Measurements from ENCODE around the gene TFCP2.

TFCP2 gene

DNA sequence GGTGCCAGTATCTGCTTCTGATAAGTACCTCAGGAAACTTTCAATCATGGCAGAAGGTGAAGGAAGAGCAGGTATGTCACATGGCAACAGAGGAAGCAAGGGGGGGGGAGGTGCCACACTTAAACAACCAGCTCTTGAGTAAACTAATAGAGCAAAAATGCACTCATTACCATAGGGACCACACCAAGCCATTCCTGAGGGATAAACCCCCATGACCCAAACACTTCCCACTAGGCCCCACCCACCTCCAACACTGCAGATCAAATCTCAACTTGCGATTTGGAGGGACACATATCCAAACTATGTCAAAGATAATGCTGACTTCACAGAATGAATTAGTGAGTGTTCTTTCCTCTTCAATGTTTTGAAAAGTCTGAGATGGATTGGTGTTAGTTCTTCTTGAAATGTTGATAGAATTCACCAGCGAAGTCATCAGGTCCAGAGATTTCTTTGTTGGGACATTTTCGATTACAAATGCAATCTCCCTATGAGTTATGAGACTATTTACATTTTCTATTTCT is 16.6 kb downstream of the TFCP2 start:
- no peak for DNase-seq (ENCODE audit: low read depth)

DNA sequence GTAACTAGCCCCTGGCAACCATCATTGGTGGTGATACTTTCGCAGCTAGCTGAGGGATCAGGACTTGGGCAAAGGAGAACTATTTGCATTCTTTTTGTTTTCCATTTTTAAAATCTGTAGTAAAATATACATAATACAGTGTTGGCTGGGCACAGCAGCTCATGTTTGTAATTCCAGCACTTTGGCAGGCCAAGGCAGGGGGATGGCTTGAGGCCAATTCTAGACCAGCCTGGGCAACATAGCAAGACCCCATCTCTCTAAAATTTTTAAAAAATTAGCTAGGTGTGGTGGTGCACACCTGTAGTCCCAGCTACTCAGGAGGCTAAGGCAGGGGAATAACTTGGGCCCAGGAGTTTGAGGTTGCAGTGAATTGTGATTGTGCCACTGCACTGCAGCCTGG is 20.0 kb downstream of the TFCP2 start:
- DNase-seq (ENCODE audit: low read depth) = no peak

DNA sequence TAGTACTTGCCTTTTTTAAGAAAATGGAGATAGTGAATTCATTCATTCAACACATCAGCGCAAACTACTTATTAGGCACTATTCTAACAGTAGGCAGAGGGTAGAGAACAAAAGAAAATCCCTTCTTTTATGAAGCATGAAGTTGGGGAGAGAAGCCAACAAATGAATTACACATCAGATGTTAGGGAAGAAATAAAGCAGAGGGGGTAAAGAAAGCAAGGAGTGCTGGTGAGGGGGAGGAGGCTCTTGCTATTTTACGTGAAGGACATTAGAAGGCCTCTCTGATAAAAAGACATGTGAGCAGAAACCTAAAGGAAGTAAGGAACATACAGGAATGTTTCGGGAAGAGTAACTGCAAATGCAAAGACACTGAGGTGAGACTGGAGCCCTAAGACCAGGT is 22.2 kb downstream of the TFCP2 start:
- DNase-seq (ENCODE audit: low read depth) = no peak

DNA sequence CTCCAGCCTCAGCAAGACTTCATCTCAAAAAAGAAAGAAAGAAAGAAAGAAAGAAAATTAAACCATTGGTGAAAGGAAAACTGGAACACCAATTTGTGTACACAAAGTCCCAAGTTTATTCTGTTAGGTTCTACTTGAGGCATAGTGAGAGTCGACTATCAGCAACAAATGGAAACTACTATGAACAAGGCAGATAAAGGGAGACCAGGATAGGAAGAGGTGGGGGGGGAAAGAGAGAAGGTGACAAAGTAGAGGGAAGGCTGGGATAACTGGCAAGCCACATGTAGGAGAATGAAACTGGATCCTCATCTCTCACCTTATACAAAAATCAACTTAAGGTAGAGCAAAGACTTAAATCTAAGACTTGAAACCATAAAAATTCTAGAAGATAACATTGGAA is 25.6 kb downstream of the TFCP2 start:
- DNase-seq (ENCODE audit: low read depth) = no peak

DNA sequence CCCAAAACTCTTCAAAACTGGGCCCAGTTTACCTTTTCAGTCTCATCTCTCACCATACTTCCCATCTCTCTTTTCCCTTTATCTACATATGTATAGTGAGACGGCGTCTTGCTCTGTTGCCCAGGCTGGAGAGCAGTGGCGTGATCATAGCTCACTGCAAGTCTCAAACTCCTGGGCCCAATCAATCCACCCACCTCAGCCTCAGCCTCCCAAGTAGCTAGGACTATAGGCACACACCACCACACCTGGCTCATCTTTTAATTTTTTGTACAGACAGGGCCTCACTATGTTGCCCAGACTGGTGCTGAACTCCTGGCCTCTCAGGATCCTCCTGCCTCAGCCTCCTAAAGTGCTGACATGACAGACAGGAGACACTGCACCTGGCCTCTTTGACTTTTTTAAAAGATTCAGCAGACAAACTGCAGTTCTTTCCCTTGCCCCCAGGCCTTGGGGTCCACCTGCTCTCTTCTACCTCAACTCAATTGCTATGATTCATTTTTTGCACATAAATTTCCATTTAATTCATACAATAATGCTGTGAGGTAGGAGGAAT is 33.6 kb downstream of the TFCP2 start:
- DNase-seq (ENCODE audit: low read depth) = no peak

DNA sequence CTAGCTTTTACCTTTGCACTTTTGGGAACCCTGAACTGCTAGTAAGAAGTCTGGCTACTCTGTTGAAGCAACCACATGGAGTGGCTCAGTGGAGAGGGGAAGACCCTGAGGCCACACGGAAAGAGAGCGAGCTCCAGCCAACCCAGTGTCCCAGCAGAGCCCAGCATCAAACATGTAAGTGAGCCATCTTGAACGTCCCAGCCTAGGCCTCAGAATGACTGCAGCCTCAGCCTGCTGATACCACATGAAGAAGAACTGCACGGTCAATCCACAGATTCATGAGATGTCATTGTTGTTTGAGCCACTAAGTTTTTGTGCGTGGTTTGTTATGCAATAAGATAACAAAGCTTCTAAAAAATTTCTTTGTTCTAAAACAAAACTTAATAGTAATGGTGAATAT is 40.2 kb downstream of the TFCP2 start:
- DNase-seq (ENCODE audit: low read depth) = no peak

DNA sequence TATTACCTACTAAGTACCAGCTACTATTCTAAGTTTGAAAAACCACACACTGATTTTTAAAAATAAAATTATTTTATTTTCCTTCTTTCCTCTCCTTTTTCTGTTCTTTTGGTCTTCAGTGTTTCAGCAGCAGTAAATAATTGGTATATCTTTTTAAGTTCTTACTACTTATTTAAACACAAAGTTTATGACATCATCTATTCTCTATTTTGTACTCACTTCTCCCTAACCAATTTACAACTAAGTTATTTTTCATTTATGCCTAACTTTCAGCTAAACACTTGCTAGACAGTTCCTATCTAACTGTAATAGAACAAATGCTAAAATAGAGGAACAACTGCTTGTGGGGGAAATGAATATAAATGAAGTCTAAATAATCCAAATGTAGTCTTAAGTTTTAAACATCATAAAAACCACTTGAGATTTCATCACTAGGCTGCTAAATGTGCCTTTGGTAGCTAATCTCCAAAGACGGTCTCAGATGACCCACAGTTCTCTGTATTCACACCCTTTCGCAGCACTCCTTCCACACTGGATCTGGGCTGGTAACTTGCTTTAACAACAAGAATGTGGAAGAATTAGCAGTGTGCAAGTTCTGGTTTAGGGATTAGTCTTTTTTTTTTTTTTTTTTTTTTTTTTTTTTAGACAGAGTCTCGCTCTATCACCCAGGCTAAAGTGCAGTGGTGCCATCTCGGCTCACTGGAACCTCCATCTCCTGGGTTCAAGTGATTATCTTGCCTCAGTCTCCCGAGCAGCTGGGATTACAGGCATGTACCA is 41.0 kb downstream of the TFCP2 start:
- no peak for DNase-seq (ENCODE audit: low read depth)

DNA sequence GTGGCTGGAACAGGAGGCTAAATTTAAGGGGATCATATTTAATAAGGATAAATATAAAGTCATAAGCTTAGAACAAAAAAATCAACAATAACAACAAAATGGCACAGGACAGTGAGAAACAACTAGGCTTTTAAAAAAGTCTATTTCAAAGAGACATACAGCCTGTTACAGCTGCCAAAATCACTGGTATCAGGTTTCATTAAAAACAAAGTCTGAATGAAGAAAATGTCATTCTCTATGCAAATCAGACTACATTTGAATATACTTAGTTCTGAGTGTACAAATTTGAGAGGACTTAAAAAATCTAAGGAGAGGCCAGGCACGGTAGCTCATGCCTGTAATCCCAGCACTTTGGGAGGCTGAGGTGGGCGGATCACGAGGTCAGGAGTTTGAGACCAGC is 44.0 kb downstream of the TFCP2 start:
- DNase-seq (ENCODE audit: low read depth) = no peak

DNA sequence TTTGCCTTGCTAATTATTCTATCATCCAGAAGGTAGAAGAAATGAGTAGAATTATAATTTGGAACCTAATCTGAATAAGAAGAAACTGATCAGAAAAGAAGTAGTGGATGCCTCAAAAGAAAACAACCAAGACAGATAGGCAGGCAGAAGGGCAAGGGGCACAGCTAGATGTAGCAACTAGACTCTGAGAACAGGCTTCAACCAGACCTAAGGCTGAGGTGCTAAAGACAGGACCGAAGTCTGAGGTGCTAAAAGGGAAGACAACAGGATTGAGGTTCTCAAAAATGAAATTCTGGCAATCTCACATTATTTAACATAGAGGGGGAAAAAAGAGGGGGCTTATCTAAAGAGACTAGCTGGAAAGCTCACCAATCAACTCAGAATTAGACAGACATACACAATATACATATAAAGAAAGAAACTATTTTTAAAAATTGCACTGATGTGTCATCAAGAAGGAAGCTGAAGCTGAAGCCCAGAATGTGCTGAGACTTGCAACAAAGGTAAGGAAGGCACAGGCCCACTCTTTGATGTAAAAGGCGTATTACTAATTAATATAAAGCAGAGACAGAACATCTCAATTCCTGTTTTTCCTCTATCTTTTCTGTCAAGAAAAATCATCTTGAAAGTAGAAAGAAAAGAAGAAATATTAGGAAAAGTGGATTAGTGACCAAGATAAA is 45.7 kb downstream of the TFCP2 start:
- no peak for DNase-seq (ENCODE audit: low read depth)

DNA sequence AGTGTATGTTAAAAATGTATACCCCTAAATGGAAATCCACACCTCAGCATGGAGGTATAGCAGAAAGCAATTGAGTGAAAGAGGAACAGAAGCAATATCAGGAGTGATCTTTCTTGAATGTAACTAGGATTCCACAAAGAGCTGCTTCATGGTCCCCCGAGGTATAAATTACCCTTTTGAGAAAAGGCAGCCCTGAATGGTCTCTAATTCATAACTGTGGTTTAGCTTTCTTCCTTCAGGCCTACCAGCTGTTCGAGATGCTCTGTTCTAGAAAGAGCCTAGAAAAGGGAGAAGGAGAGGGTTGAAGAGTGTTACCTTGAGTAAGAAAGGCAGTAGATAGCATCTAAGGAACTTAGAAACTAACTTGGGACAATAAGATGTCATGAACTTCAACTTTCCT is 46.6 kb downstream of the TFCP2 start:
- no peak for DNase-seq (ENCODE audit: low read depth)

DNA sequence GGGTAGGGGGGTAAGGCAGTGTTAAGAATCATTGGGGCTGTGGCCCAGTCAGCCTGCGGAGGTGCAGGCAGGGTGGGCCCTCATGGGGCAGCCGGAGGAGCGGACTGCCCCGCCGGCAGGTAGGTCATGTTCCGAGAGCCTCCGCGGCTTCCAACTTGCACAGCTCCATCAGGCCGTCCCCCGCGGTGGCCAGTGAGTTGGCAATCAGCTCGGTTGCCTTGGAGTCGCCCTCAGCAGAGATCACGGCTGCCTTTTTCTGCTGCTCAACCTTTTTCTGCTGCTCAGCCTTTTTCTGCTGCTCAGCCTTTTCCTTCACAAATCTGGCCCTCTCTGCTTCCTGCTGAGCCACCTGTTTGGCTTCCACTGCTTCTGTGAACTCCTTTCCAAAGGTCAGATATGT is 48.4 kb downstream of the TFCP2 start:
- DNase-seq (ENCODE audit: low read depth) = no peak

DNA sequence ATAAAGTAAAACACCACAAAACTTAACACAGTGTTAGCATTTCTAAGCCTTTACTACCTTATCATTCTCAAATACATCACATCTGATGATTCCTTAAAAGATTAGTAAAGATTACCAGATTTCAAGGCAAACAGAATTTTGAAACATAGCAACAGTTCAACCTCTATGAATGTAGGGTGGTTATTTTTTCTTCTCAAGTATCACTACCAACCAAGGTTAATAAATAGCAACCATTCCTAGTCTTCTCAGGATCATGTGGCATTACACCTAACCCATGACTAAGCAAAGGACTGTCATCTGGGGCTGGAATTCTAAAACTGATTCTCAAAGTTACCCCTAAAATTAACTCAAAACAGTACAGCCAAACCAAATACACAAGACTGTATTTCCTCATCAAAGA is 50.1 kb downstream of the TFCP2 start:
- DNase-seq (ENCODE audit: low read depth) = no peak

DNA sequence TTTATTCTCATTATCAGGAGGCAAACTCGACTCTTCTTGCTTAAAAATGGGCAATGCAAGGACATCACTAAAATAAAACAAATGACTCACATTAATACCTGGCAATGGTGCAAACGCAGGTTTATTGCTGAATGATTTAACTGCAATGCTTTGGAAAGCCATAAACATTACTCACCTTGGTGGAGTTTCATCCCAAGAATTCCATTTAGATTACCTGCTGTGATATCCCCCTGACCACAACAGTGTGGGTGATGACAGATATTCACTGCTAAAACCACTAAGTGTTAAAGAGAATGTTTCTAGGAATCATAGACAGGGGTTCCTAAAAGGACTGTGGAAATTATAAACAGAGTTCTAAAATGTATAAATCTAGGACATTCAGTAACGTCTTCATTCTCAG is 54.2 kb downstream of the TFCP2 start:
- DNase-seq (ENCODE audit: low read depth) = no peak

DNA sequence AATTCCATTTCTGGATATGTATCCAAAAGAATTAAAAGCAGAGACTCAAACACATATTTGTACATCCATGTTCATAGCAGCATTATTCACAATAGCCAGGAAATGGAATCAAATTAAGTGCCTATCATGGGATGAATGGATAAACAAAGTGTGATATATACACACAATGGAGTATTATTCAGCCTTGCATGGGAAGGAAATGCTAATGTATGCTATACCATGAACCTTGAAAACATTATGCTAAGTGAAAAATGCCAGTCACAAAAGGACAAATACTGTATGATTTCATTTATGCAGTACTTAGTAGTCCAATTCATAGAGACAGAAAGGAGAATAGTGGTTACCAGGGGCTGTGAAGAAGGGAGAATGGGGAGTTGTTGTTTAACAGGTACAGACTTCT is 57.4 kb downstream of the TFCP2 start:
- DNase-seq (ENCODE audit: low read depth) = no peak

DNA sequence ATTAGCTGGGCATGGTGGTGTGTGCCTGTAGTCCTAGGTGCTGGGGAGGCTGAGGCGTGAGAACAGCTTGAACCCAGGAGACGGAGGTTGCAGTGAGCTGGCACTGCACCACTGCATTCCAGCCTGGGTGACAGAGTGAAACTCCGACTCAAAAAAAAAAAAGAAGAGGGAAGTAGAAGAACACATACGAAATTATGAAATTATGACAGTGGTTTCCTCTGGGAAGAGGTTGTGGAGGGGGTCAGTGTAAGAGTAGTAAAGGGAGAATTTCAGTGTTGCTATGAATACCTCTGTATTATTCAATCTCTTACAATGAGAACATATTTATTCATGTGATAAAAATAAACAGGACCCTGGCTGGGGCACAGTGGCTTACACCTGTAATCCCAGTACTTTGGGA is 64.8 kb downstream of the TFCP2 start:
- DNase-seq (ENCODE audit: low read depth) = no peak

DNA sequence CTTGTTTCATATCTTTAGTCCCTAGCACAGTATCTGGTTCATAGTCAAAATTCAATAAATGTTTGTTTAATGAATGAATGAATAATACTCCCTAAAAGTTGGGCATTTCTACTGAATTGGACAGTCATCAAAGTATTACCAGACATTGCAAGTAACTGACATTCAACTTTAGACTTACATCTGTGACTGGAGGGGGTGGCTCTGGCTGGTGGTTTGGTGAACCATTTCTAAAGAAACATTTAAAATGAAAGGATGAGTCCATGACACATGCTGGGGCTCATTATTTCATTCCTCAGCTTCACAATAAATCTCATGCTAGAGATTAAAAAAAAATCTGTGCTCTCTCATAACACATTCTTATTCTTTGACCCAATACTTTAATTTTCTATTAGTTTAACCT is 69.0 kb downstream of the TFCP2 start:
- no peak for DNase-seq (ENCODE audit: low read depth)

DNA sequence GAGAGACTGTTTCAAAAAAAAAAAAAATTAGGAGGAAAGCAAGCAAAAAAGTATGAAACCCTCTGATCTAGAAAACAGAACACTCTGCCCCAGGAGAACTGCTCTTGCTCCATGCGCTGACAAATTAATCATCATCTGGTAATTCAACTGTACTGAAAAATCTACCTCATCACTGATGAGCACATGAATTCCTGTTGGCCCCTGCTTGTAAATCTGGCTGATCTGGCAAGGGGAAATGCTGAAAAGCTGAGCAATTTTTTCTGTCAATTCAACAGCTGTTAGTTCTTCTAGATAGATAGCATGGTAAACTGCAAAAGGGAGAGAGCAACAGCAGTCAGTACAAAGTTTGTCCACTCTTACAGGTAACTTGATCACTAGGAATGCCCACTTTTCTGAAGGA is 74.3 kb downstream of the TFCP2 start:
- DNase-seq (ENCODE audit: low read depth) = no peak

DNA sequence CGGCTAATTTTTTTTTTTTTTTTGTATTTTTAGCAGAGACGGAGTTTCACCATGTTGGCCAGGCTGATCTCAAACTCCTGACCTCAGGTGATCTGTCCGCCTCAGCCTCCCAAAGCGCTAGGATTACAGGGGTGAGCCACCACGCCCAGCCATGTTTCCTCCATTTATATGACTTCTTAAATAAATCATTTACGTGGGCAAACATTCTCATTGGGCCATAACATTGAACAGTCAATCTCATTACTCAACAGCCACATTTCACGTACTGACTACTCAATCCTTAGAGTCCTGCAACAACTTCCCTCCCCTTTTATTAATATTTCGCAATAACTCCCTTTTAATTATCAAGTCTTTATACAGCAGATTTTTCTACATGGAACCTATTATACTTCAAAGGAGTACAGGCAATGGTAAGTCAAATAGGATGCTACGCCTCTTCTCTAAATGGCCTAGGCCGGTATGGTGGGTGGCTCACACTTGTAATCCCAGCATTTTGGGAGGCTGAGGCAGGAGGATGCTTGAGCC is 82.2 kb downstream of the TFCP2 start:
- DNase-seq (ENCODE audit: low read depth) = no peak

DNA sequence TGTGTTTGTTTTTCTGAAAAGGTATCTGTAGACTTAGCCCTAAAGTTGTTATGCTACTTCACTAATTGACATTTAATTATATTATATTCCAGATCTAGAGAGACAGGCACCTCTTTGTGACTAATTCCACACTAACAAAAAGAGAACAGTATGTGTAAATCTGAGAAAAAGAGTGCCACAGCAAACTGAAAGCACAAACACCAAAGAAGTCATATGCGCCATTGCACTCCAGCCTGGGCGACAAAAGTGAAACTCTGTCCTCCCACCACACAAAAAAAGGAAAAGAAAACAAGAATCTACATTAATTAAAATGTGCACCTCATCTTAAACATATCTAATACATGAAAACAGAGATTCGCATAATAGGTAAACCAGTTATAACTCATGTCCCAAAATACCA is 85.1 kb downstream of the TFCP2 start:
- DNase-seq (ENCODE audit: low read depth) = no peak

DNA sequence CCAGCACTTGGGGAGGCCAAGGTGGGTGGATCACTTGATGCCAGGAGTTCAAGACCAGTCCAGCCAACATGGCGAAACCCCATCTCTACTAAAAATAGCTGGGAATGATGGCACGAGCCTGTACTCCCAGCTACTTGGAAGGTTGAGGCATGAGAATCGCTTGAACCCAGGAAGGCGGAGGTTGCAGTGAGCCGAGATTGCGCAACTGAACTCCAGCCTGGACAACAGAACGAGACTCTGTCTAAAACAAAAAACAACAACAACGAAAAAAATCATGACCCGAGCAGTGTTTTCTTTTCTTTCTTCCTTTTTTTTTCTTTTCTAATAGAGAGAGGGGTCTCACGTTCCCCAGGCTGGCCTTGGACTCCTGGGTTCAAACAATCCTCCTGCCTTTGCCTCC is 86.0 kb downstream of the TFCP2 start:
- DNase-seq (ENCODE audit: low read depth) = no peak

DNA sequence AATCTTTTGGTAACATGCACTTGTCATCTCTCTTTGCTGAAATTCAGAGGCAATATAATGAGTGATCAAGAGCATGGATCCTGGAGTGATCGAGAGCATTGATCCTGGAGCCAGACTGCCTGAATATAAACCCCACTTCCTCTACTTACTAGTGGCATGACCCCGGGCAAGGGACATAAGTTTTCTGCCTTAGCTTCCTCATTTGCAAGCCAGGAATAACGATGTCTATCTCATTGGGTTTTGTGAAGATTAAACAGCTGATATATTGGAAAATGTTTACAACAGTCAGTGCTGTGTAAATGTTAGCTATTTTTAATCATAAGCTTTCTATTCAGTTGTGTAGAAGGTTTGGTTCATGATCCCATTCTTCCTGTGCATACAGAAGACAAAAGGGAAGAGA is 87.2 kb downstream of the TFCP2 start:
- no peak for DNase-seq (ENCODE audit: low read depth)

DNA sequence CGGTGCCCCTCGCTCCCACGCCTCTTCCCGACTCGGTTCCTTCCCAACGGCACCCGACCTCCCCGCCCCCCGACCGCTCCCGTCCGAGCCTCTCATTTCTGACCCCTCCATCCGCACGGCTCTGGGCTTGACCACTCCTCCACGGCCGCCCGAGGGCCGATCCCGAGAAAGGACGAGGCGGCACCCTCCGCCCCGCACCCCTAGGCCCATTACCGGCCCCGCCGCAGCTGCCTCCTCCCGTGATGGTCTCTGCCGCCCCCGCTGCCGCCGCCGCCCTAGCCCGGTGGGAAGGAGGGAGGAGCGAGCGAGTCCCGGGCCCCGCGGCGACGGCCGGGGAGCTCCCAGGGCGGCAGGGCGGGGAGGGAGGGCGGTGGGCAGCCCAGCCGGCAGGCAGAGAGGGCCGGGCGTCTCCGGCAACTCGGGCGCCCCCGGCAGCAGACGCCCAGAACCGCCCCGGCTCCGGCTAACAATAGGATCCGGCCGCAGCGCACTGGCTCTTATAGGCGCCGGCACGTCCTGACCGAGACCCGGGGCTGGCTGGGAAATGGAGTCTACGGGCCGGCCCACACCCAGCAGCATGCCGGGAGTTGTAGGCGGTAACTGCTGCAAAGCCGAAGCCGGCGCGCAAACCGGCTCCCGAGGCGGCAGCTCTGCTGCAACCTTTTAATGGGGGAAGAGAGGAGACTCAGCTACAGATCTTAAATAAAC is 89.7 kb downstream of the TFCP2 start, which contains the start of gene CSRNP2:
Gene CSRNP2, minus strand, starts transcription at position 471 of the 708 bp plus-strand sequence. CDS start 7,035 bp downstream, outside the sequence.
- DNase-seq (ENCODE audit: low read depth) = peak; percentile 90

All from activated T-cell treated with anti-CD3 and anti-CD28 coated beads for 1 hour (primary cell).